CD4-positive, alpha-beta T cell treated with Interleukin-15 for 1 hour (primary cell): ENCODE results near the gene FA2H.
"Not testable (repeated sequence)": the region's sequence is repeated elsewhere in the genome, so short reads cannot be mapped to it uniquely, and the experiment has no call there.

Experiments used
- DNase-seq: peaks from one replicate; pipeline ENCODE4 v3.0.0-alpha.2; 2020

FA2H gene

DNA sequence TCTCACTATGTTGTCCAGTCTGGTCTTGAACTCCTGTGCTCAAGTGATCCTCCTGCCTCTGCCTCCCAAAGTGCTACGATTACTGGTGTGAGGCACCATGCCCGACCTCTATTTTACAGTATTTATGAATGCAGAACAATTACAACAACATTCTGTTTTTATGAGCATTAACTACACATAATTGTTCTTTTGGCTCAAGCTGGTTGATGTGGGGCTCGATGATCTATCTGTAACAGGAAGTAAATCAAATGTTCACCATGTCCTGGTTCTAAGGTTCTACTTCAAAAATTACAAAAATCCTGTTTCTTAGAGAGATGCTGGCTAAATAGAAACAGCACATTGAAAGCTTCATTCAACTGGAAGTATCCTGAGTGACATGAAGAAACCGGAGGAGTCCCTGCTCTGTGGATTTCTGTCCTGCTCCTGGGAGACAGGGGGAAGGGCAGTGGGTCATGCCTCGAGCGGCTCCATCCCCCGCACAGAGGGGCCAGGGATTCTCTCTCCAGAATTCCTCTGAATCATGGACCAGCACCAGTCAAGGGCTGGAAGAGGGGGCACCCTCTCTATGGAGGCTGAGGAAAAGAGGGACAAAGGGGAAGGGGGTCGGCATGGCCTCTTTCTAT lies 31.5 kb downstream of the FA2H start:
- DNase-seq, result no peak

DNA sequence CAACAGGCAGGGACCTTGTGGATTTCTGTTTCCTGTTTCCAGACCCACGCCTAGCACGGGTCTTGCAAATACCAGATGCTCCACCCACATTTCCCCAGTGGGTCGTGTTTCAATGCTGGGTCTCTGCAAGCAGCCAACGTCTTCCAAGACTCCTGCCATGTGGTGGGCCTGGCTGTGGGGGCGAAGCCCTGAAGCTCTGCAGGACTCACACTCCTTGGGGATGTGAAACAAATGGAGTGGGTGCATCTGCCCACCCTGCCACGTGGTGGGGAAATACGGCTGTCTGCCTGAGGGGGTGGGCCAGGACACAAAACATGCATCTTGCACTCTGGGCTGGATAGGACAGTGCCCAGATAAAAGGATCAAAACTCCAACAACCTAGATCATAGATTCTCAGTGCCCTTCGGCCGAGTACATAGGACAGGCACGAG lies 32.6 kb downstream of the FA2H start:
- no peak for DNase-seq

DNA sequence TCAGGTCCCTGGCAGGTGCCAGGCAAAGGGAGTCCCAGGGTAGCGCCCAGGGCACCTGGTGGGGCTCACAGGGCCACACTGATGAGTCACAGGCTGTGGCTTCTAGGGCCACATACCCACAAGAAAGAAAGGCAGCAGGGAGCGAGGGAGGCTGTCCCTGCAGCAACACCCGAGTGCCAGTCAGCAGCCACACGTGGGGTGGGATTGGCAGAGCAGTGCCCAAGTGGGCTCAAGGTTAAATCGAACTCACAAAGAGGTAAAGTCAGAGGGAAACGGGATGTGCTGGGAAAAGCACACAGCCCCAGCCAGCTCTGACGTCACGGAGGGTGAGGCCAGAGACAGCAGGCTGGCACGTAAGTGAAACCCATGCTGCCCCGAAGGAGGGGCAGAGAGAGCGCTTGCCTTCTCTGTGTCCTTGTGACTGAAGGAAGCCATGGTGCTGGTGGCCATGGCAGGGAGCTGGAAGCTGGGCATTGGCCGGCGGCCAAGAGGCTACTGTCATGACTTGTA lies 33.8 kb downstream of the FA2H start:
- no peak for DNase-seq

DNA sequence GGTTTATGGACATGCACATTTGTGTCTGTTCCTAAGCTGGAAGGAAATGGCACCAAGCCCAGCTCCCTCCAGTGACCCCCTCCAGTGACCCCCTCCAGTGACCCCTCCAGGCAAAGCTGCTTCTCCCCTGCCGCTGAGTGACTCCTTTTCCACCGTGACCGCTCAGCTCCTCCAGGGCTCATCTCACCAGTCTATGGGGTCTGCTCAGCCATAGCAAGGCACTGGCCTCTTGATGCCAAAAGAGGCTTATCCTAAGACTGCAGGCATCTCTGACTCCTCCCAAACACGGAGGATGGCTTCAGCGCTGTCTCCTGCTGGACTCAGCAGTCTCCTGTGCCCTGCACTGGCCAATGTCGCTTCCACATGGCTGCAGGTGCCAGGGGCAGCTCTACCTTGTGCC lies 35.3 kb downstream of the FA2H start:
- no peak for DNase-seq

DNA sequence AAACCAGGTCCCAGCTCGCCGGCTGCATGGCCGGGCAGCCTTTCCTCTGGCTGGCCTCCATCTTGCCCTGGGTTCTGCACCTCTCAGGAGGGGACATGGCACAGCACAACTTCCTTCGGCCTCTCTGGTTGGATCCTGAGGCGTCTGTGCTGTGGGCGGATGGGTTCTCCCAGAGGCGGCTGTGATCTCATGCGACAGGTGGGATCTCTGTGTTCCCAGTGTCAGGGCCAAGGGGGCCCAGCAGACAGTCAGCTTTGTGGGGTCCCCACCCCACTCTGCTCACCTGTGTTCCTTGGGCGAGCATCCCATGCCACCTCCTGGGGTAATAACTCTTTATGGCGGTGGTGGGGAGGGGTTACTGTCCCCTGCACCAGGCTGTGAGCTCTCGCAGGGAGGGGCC lies 35.8 kb downstream of the FA2H start:
- no peak for DNase-seq

DNA sequence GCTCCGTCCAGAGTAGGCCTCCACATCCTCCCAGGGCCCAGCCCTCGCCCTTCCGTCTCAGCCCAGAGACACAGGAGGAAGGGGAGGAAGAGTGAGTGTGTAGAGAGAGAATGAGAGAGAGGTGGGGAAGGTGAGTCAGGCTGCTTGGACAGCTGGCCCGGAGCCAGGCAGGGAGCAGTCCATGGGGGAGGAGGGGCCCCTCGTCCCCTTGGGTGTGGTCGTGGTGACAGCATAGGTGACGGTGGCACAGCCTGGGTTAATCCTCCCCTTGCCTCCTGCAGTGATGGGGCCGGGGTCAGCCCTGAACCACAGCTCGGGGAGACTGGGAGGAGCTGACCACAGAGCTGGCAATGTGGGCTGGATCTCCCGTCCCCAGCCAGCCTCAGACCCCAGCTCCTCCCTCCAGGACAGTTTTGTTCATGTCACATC lies 36.5 kb downstream of the FA2H start:
- DNase-seq, result no peak

DNA sequence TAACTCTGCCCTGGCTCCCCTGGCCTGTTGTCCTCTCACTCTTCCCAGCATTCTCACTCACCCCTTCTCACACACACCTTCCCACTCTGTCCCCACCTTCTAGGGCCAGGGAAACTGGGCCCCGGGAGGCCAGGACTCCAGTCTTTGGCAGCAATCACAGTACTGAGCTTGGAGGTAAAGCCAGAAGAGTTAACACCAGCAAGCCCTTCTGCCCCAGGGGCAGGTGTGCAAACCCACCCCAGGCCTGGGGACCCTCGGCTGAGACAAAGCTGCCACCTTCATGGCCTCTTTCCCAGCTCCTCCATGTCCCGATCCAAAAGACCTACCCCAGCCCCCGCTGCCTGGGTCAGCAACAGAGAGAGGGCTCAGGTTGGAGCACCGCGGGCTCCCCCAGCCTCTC lies 37.1 kb downstream of the FA2H start:
- DNase-seq, result no peak

DNA sequence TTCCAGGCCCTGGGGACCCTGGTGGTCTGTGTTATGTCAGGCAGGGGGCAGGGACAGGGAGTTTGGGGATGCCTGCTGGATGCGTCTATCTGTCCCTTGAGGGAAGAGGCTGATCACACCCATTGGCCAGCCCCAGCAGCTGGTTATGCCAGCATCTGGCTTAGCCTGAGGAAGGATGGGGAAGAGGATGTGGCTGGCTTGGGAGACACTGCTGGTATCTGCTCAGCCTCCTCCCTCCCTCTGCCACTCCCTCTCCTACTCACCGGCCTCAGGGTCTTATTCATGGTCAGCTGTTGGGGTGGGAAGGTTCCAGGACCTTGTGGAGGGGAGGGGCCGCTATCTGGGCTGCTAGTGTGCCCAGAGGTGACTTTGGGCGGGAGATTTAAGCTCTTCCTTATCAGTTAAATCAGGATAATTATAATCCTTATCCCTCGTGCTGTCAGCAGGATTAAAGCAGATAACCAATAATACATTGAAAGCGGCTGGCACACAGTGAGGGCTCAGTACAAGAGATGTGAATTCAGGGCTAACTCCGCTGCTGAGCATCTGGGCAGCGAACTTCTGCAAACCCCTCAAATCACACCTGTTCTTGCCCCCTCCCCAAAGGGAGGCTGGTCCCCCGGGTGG lies 38.0 kb downstream of the FA2H start:
- DNase-seq, result no peak

DNA sequence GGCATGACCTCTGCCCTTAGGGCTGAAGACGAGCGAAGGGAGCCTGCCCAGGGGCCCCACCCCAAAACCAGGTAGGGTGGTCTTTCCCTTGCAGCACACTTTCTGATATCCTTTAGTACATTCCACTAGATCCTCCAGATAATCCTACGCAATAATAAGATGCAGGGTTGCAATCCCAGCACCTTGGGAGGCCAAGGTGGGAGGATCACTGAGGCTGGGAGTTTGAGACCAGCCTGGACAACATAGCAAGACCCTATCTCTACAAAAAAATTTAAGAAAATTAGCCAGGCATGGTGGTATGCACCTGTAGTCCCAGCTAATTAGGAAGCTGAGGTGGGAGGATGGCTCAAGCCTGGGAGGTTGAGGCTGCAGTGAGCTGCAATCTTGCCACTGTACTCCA lies 39.1 kb downstream of the FA2H start:
- no peak for DNase-seq

DNA sequence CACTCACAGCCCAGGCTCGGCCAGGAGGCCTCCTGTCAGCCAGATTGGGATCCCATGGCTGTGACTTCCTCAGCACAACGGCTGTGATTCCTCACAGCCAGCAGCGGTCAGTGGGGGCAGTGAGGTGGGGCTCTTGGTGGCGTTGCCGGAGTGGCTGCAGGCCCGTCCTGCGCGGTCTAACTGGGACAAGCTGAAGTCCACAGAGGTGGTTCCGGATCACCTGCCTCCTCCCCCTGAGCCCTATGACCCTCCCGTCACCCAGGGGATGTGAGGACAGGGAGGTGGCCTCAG lies 39.5 kb downstream of the FA2H start:
- DNase-seq, result no peak

DNA sequence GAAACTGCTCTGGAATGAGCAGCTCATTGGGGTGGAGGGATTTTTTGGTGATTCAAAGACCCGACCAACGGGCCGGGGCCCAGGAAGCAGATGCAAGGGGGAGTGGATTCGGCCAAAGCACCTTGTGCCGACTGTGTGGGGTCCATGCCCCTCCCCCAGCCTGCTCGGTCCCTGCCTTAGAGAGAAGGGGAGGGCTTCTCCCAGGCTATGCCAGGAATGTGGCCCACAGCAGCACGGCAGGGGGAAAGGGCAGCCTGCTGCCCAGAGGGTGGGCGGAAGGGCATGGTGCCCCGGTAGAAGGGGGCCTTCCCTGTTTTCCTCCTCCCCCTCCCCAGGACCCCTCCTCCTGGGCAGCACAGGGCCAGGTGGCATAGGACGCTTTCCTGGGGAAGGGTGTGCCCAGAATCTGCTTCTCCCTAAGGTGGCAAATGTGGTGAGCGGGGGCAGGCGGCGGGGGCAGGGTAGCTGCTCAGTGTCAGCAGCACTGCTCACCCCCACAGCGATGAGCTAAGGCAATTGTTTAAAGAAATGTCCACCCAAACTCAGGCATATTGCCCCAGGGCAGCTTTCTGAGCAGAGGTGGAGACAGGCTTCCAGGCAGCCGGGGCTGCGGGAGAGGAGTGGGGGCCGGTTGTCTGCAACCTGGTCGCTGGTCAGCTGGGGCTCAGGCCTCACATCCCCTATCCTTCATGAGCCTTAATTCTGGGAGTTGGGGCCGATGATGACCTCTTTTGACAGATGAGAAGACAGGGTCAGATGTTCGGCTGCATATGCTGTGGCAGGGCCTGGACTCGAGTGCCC lies 40.1 kb downstream of the FA2H start:
- no peak for DNase-seq

DNA sequence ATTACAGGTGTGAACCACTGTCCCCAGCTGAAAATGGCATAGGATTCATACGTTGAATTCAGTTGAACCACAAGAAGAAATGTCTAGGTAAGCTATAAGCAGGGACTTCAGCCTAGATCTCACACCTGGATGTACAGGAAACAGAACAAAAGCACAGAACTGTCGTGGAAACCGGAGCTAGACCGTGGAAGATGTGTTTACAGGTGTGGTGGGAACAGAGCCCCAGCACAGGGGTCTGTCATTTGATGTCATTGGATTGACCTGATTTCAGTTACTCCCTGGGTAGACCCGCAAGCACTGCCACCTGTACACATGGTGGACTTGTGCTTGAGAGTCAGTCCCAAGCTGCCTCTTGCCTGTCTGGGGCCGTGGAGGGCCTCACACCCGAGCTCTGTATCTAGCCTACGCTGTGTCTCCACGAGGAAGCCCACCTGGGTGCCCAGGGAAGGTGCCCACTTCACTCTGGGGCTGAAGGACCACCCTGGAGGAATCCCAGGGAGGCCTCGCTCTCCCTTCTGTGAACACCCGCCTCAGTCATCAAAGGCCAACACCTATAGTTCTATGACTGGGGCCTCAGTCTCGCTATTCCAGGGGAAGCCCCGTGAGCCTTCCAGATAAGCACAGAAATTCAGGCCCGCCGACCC lies 41.8 kb downstream of the FA2H start:
- no peak for DNase-seq

DNA sequence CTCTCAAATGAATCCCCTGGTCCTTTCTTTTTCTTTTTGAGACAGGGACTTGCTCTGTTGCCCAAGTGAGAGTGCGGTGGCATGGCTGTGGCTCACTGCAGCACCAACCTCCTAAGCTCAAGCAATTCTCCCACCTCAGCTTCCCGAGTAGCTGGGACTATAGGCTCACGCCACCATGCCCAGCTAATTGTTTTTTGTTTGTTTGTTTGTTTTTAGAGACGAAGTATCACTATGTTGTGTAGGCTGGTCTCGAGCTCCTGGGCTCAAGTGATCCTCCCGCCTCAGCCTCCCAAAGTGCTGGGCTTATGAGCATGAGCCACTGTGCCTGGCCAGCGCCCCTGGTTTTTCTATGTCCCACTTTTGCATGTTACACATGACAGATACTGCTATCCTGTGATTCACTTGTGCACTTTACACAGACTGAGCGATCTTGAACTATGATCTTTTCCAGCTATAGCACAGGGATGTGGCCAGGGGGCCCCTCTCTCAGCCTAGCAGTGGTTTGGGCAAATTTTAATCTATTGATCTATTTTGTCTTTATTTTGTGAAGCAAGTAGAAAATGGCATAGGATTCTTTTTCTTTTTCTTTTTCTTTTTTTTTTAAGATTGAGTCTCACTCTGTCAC lies 42.7 kb downstream of the FA2H start:
- no peak for DNase-seq

DNA sequence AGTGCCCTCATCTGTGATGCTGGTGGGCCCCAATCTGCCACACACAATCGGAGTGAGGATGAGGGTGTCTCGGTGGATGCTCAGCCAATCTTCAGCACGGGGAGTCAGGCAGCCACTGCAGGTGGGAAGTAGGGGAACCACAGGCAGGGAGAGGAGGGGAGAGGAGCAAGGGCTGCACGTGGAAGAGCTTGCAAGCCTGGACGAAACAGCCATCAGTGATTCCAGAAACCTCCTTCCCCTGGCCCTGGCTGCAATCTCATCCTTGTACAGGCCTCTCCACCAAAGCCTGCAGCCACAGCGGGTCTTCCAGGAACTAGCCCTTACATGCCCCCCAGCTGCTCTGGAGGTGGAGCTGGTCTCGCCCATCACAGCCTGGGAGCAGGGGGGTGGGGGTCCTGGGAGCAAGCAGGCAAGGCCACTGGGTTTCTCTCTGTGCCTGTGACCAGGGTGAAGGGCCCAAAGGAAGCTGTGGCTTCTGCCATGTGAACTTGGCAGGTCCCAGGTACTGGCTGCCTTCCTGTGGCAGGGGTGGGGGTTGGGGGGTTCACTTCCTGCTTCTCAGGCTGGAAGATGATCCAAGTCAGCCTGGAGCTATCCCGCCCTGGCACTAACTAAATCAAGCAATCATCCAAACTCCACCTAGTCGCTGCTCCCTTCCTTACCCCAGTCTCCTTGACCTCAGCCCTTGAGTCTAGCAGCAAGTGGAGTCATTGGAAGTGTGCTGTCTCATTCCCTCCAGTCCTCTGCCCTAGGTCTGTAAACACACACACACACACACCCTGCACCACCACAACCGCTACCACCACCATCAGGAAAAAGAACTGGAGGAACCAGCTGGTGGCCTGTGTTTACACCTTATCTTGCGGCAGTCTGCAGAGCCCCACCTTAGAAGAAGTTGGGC lies 44.6 kb downstream of the FA2H start:
- DNase-seq, result no peak

DNA sequence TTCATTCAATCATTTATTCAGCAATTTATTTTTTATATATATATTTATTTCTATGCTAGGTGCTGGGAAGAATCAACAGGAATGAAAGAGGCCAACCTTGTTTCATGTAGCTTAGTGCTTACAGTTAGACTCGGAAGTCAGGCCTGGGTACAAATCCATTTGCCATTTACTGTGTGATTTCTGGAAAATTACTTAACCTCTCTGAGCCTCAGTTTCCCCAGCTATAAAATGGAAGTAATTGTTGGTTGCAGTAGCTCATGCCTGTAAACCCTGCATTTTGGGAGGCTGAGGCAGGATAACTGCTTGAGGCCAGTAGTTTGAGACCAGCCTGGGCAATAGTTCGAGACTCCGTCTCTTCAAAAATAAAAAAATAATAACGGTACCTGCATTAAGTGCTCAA lies 46.7 kb downstream of the FA2H start:
- DNase-seq, result no peak

DNA sequence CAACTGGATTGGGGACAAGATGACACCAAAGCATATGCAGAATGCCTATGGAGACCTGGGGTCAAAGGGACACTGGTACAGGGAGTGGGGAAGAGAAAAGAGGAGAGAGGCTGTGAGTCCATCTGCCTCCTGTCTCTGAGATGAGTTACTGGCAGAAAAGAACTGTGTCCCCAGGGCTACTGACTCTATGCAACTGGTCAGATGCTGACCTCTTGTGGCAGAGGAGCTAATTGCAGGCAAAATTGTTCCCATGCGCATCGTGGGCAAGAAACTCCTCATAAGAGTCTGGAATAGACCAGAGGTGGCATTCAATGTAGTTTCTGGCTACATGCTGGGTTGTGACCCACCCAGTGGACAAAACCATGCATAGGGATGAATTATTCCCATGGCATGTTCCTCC lies 47.9 kb downstream of the FA2H start:
- peak; percentile 37 for DNase-seq

DNA sequence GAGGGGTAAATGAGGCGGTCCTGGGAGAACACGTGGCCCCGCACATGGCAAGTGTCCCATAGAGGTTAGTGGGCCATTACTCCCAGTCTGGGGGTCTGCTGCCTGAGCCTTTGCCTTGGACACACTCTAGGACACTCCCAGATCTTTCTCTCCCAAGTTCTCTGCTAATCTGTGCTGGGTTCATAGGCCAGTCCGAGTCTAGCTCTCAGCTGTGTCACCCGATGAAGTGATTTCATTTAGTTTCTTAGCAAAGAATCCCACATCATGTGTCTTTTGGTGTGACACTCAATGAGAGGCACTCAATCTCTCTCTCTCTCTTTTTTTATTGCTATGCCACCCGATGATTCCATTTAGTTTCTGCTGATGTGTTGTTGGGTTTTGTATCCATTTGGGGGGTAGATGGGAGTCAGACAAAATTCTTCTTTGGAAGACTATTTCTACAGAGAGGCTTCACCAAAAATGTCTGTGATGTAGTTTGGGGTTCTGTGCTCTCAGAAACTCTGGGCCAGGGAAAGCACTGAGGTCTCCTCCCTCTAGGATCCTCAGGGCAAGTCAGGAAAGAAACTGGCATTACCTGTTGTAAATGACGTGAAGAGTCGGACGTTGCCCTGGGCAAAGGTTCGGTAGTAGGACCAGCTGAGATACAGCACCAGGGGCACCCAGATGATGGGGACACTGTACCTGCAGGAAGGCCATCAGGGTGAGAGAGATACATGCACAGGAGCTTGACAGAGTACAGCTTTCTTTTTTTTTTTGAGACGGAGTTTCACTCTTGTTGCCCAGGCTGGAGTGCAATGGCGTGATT lies 48.8 kb downstream of the FA2H start:
- no peak for DNase-seq

DNA sequence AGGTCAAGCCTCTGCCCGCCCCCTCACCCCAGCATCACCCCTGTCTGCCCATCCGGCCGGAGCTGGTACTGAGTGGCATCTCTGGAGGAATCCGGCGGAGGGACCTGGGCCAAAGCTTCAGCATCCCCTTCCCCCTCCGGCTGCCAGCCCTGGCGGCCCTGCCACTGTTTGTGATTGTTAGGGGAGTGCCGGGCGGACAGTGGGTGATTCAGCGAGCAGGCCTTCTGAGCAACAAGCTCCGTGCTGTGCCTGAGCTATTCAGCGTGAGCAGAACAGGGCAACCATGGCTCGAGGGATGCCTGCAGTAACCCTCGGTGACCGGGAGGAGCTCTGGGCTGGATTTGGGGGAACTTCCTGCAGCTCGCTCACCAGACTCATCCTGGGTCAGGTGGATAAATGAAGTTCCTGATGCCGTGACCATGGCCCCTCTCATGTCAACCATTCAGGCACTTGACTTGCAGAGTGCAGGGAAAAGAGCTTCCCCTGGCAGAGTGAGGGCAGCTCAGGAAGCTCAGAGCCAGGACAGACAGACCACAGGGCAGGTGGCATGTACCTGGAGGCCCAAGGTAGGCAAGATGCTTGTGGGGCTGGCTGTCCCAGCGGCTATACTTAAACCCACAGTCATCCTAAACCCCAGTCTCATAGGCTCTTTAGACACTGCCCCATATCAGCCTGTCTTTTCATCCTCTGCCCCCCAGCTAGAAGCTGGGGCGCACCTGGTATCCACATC lies 49.6 kb downstream of the FA2H start:
- no peak for DNase-seq

DNA sequence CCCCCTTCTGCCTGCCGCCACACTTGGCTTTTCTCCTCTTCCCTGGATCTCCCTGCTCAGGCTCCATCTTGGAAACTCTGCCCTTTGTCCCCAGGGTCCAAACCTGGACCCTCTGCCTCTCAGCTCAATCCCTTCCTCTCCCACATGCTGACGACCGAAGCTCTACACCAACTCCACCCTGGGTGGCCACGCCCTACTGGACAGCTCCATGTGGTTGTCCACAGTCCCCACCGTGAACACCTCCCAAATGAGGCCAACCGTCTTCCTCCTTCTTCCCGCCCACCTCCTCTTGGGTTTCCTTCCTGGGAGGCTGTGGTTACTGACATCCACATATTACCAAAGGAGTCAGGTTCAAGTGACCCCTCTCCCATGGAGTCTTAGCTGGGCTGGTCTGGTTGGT lies 51.4 kb downstream of the FA2H start:
- no peak for DNase-seq

DNA sequence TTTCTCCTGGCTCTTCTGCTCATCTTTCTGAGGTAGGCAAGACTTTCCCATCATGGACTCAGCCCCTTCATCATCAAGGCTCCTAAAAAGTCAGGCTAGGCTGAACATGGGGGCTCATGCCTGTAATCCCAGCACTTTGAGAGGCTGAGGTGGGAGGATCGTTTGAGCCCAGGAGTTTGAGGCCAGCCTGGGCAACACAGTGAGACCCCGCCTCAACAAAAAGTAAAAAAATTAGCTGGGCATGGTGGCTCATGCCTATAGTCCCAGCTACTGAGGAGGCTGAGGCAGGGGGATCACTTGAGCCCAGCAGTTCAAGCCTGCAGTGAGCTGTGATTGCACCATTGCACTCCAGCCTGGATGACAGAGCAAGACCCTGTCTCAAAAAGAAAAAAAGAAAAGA lies 52.5 kb downstream of the FA2H start:
- not testable (repeated sequence) for DNase-seq

DNA sequence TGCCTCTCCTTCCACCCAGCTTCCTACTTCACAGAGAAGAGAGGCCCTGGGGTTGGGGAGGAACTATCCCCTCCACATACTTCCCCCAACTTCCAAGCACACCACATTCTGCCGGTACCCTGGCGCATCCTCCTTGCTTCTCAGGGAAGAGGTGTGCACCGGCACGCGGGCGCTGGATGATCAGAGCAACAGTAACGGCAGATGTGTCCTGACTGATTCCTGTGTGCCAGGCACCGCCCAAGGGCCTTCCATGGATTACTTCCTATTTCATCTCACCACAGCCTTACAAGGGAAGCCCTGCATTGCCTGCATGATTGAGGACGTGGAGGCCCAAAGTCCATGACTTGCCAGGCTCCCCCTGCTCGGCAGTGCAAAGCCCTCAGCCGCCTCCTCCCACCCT lies 52.9 kb downstream of the FA2H start:
- no peak for DNase-seq
